Activated CD8-positive, alpha-beta memory T cell treated with anti-CD3 and anti-CD28 coated beads, Interleukin-2, amount 50 U/mL, for 24 hours (primary cell): ENCODE measurements around the gene DGUOK.
"Not testable (repeated sequence)": the region's sequence is repeated elsewhere in the genome, so short reads cannot be mapped to it uniquely, and the experiment has no call there.

Source experiments
- DNase-seq: peaks from one replicate; pipeline ENCODE4 v3.0.0-alpha.2; 2020; ENCODE audit errors: extremely low read depth

Gene DGUOK

GRCh38 chr2:73901143-73901542 lies 25.5 kb upstream of the DGUOK start:
- no peak for DNase-seq

GRCh38 chr2:73902284-73902683 lies 24.4 kb upstream of the DGUOK start:
- no peak for DNase-seq

- no peak for DNase-seq
Observed at GRCh38 chr2:73903313-73903712, 23.4 kb upstream of the DGUOK start.

- DNase-seq: not testable (repeated sequence)
Observed at GRCh38 chr2:73903949-73904613, 22.6 kb upstream of the DGUOK start.

GRCh38 chr2:73904952-73905351 lies 21.7 kb upstream of the DGUOK start:
- DNase-seq: no peak

DNA sequence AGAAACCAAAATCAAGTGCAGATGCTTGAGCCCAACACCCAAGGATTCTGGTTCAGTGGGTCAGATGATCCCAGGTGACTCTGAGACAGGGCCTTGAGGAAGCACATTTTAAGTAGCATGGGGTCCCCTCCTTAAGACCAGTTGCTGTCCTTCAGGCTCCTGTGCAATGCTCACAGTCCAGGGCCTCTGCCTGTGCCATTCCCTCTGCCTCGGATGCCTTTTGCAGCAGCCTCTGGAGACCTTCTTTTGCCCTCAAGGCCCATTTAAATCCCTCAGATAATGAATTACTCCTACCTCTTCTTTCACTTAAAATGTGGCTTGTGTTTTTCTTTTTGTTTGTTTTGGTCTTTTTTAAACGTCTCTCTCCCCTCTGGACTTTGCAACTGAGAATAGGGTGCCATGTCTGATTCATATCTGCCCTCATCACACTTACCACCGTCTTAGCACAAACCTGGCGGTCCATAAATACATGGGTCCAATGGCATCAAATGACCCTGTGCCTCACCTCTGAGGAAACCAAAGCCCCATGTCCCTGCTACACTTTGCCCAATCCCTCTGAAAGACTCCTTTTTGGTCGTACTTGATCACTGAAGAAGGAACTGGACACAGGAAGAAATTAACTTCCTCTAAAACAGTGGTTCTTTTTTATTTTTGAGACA lies 19.7 kb upstream of the DGUOK start:
- DNase-seq: no peak

DNA sequence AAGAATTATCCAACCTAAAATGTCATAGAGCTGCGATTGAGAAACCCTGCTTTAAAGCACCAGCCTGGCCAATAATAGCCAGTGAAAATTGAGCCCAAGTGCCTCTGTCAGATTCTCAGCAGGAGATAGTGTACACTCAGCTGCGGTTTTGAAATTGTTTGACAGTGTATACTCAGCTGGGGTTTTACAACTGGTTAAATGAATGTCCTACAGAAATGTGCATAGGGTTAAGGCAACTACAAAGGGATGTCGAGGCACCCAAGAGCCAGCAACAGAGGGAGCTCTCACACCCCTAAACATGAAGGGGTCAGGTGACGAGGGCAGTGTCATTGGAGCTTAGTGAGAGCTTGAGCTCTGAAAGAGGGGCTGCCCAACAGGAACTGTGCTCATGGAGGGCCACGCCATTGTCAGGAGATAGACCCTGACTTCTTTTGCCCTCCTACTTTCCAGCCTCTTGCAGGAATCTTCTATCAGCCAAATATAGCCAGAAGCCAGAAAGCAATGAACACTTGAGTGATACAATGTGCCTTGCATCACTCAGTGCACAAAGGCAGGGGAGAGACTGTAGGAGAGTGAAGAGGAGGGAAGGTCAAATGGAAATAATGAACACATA lies 18.7 kb upstream of the DGUOK start:
- no peak for DNase-seq

GRCh38 chr2:73908689-73909652 lies 17.7 kb upstream of the DGUOK start:
- DNase-seq: no peak

DNA sequence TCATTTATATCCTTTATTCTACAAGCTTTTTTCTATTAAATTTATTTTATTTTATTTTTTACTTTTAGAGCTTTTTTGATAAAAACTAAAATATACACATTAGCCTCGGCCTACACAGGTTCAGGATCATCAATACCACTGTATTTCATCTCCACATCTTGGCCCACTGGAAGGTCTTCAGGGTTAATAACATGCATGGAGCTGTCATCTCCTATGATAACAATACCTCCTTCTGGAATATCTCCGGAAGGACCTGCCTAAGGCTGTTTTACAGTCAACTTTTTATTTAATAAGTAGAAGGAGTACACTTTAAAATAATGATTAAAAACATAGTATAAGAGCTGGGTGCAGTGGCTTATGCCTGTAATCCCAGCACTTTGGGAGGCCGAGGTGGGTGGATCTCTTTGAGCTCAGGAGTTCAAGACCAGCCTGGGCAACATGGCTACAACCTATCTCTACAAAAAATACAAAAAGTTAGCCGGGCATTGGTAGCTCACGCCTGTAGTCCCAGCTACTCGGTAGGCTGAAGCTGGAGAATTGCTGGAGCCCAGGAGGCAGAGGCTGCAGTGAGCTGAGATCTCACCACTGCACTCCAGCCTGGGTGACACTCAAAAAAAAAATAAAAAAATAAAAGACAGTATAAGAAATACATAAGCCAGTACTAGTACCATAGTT lies 15.7 kb upstream of the DGUOK start:
- no peak for DNase-seq

DNA sequence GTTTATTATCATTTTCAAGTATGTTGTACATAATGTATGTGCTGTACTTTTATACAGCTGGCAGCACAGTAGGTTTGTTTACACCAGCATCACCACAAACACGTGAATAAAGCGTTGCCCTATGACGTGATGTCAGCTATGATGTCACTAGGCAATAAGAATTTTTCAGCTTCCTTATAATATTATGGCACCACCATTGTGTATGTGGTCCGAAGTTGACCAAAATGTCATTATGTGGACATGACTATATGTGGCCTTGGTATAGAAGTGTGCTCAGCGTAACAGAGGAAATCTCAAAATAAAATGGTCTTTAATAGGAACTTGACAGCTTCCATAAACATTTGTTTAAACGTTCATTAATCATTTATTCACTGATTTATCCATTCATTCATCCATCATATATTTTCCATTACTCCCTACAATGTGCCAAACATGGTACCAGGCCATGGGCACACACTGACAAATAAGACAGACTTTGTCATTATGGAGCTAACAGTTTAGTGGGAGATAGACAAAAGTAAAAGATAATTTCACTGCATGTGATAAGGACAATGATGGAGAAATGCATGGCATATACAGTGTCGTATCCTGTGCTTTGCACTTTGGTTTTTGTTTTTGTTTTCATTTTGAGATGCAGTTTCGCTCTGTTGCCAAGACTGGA lies 15.0 kb upstream of the DGUOK start:
- DNase-seq: no peak

GRCh38 chr2:73913414-73914054 lies 13.1 kb upstream of the DGUOK start:
- no peak for DNase-seq

DNA sequence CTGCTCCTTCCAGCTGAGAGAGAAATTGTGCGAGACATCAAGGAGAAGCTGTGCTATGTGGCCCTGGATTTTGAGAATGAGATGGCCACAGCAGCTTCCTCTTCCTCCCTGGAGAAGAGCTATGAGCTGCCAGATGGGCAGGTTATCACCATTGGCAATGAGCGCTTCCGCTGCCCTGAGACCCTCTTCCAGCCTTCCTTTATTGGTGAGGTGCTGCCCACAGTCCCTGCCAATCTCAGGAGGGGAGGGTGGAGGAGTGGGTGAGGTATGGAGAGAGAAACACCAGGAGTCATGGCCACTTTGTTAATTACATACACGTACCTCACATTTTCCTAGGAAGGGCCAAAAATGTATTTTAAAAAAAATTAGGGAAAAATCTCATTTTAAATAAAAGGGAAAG lies 12.0 kb upstream of the DGUOK start:
- DNase-seq: no peak

DNA sequence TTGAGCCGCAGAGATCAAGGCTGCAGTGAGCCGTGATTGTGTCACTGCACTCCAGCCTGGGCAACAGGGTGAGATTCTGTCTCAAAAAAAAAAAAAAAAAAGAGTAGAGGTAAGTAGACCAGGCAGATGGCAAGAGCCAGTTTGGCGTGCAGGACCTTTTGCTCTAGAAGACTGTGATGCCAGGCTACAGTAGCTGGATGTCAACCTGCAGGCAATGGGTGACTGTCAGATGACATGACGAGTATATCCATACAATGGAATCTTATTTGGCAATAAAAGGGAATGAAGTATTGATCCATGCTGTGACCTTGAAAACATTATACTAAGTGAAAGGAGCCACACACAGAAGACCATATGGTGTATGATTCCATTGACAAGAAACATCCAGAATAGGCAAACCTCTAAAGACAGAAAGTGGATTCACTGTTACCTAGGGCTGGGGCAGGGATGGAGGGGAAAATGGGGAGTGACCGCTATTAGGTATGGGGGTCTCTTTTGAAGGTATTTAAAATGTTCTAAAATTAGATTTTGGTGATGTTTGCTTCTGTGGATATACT lies 11.2 kb upstream of the DGUOK start:
- DNase-seq: no peak

- DNase-seq: no peak
Observed at GRCh38 chr2:73916666-73917065, 10.0 kb upstream of the DGUOK start.

- no peak for DNase-seq
Observed at GRCh38 chr2:73917296-73917695, 9.4 kb upstream of the DGUOK start.

DNA sequence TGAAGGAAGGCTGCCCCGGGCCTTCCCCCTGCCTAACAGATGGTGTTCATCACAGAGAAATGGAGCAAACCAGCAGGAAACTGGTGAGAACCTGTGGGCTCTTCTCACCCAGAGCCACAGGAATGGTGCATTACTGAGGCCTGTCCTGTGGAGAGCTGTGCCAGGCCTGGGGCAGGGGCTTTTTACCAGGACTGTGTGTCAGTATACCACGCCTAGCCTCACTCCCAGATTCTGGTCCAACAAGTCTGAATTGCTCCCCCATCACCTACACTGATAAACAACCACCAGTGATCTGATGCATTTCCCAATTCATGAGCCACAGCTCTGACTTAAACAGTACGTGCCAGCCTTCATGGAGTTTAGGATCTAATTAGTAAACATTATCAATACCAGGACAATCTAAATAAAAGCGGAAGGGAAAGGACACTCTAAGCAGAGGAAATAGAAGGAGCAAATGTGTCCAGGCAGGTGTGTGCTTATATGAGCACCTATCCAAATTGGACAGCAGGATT lies 8.9 kb upstream of the DGUOK start:
- DNase-seq: no peak

DNA sequence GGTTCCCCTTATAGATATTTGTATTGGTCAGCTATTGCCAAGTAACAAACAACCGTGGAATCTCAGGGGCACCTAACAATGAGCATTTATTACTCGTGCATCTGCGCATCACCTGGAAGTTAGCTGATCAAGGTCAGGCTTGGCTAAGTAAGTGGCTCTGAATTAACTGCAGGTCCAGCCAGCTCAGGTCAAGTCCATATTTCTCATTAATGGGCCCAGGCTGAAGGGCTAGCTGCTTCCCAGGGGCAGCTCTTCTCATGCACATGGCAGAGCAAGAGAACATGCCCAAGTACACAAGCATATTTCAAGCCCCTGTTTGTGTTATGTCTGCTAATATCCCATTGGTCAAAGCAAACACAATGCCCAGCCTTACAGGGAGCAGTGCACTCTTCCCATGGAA lies 7.8 kb upstream of the DGUOK start:
- no peak for DNase-seq

DNA sequence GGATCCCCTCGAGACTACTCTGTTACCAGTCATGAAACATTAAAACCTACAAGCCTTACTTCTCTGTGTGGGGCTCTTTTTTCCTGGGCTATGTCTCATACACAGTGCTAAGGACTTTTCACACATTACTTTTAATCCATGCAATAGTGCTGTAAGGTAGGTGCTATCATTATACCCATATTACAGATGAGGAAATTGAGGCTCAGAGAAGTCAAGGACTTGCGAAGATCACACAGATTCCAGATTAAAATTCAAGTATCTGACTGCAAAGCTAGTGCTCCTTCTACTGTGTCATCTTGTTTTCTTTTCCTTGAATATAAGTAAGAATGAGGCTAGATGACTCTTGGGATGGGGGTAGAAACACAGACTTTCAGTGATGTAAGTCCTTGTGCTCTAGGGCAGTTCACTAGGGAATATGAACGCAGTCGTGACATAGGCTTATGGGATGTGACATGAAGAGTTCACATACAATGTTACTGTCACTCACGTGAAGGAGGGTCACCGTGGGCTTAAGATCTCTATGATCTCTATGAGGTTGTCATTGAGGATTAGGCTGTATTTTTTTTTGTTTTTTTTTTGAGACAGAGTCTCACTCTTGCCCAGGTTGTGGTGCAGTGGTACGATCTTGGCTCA lies 7.0 kb upstream of the DGUOK start:
- no peak for DNase-seq
